Retina (tissue), 1 donor: ENCODE measurements around the gene CARMIL3.
"Not testable (repeated sequence)": the region's sequence is repeated elsewhere in the genome, so short reads cannot be mapped to it uniquely, and the experiment has no call there.

Source experiments
- DNase-seq: peaks from one replicate; pipeline ENCODE4 v3.0.0-alpha.2; 2016

Gene CARMIL3, protein sequence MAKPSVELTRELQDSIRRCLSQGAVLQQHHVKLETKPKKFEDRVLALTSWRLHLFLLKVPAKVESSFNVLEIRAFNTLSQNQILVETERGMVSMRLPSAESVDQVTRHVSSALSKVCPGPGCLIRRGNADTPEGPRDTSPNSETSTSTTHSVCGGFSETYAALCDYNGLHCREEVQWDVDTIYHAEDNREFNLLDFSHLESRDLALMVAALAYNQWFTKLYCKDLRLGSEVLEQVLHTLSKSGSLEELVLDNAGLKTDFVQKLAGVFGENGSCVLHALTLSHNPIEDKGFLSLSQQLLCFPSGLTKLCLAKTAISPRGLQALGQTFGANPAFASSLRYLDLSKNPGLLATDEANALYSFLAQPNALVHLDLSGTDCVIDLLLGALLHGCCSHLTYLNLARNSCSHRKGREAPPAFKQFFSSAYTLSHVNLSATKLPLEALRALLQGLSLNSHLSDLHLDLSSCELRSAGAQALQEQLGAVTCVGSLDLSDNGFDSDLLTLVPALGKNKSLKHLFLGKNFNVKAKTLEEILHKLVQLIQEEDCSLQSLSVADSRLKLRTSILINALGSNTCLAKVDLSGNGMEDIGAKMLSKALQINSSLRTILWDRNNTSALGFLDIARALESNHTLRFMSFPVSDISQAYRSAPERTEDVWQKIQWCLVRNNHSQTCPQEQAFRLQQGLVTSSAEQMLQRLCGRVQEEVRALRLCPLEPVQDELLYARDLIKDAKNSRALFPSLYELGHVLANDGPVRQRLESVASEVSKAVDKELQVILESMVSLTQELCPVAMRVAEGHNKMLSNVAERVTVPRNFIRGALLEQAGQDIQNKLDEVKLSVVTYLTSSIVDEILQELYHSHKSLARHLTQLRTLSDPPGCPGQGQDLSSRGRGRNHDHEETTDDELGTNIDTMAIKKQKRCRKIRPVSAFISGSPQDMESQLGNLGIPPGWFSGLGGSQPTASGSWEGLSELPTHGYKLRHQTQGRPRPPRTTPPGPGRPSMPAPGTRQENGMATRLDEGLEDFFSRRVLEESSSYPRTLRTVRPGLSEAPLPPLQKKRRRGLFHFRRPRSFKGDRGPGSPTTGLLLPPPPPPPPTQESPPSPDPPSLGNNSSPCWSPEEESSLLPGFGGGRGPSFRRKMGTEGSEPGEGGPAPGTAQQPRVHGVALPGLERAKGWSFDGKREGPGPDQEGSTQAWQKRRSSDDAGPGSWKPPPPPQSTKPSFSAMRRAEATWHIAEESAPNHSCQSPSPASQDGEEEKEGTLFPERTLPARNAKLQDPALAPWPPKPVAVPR (N-terminal part only)

DNA sequence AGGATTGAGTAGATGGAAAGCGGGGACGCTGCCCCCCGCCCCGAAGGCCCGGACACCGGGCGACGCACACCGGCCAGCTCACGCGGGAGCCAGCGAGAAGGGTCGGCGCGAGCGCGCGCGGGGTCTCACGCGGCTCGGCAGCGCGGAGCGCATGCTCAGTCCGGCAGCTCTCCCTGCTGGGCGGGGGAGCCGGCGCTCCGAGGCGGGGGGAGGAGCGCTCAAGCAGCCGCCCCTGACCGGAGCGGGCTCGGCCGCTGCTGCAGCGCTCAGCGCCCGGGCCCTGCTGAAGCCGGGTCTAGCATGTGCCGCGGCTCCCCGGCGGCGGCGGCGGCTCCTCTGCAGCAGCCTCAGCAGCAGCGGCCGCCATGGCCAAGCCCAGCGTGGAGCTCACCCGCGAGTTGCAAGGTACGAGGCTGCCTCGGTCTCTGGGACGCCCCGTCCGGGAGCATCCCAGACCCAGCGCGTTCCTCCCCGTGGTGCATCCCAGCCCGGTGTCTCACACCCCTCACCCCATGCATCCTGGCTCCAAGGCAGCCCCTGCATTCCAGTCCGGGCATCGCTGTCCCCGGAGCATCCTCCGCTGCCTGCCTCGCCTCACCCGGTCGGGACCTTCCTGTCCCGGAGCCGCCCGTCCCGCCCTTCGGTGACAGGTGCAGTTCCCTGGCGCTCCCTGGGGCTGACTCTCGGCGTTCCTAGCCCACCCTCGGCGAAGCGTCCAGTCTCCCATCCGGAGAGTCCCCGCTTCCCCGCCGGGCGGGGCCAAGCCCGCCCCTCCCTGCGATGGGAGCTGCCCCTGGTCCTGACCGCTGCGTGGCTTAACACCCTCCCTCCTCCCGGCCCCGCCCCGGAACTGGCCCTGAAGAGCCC, at the start of gene CARMIL3:
CARMIL3 (plus strand) TSS at position 221 of the 867 bp plus-strand sequence; CDS start at position 366, 145 bp downstream.
- DNase-seq = peak; percentile 93

DNA sequence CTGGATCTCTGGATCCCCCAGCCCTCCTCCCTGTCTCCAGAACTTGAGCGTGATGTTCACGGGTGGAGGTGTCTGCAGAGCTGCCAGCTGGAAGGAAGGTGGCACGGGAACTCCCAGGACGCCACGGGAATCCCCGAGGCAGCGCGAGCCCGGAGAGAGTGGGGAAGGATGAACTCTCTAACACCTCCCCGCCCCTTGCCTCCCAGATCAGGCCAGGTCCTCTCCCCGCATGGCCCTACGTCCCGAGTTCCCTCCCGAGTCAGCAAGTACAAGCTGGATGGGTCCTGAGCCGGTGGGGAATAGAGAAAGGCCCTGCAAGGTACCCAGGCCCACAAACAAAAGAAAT, 45.4 kb upstream of the CARMIL3 start:
- not testable (repeated sequence) for DNase-seq

DNA sequence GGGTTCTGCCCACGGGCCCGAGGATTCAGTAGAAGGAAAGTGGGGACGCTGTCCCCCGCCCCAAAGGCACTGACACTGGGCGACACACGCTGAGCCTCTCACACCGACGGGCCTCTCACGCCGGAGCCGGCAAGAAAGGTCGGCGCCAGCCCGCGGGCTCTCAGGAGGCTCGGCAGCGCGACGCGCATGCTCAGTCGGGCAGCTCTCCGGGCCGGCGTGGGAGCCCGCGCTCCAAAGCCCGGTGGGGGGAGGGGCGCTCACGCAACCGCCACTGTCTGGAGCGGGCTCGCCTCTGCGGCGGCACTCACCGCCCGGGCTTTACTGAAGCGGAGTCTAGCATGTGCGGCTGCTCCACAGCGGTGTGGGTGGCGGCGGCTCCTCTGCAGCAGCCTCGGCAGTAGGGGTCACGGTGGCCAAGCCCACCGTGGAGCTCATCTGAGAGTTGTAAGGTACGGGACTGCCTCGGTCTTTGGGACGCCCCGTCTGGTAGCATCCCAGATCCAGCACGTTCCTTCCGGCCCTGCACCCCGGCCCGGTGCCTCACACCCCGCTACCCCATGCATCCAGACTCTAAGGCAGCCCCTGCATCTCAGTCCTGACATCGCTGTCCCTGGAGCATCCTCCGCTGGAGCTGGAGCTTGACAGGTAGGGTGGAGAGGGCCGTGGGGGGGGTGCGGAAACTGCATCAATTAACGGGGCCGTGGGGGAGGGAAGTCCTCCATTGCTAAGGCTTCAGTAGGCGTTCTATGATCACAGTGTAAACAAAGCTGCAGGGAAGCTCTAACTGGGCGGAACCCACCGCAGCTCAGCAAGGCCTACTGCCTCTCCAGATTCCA, 44.8 kb upstream of the CARMIL3 start:
- DNase-seq = peak; percentile 87

DNA sequence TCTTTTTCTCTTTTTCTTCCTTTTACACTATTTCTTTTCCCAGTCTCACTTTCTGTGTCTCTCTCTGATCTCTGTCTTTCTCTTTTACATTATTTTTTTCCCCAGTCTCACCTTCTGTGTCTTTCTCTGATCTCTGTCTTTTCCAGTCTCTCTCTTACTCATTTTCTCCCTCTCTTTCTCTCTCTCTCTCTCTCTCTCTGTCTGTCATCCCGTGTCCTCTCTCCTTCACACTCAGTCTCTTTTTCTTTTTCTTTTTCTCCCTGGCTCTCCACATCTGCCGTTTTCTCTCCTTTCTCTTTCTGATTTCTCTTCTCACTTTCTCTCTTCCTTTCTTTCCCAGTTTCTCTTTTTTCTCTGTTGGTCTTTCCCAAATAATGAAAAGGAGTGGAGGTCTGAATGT, 40.8 kb upstream of the CARMIL3 start:
- no peak for DNase-seq

DNA sequence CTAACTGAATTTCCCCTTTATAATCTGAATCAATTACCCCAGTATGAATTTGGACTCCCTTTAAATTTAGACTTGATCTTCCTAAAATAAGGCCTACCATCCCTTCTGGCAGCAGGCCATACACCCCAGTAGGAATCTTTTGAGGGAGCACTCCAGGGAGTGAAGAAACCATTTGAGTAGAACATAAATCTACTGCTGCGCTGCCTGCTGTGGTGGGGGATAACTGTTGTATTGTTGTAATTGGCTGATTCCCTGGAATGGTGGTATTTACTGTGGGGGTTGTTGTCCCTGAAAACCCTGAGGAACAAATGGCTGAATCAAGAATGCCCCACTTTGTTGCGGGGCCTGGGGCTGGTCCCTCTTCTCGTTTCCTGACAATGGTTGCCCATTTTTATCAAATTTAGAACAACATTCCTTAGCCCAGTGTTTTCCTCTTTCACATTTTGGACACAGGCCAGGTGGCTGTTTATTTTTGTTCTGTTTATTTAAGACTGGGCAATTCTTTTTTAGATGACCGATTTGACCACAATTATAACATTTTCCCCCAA, 39.0 kb upstream of the CARMIL3 start:
- not testable (repeated sequence) for DNase-seq

DNA sequence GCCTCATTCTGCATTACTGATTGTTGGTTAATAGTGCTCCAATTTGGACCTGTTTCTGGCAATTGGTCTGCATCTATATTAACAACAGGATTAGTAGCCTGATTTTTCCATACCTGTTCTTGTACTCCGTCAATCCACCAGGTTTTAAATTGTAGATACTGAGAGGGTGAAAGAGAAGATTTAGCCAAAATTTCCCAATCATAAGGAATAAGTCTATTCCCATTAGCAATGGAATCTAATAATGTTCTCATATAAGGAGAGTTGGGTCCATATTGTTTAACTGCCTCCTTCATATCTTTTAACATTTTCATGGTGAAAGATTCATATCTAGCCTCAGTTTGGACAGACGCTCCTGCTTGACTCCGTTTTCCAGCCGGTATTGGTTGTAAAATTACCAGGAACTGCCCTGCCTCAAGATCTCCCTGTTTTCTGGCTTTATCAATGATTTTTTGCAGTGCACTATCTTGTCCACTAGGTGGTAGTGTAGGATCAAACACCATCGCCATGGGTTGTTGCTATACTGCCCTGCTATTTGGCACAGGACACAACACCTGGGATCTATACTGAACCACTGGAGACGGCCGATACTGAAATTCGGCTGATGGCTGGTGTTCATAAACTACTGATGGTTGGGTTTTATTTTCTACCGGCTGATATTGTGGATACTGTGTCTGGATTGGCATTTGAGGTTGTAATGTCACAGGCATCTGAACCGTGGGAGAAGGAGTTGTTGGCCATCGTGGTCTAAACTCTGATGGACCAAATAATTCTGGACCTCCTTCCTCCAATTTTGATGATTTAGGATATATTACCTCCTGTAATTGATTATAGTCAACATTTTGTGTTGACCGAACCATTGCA, 37.9 kb upstream of the CARMIL3 start:
- peak; percentile 77 for DNase-seq

DNA sequence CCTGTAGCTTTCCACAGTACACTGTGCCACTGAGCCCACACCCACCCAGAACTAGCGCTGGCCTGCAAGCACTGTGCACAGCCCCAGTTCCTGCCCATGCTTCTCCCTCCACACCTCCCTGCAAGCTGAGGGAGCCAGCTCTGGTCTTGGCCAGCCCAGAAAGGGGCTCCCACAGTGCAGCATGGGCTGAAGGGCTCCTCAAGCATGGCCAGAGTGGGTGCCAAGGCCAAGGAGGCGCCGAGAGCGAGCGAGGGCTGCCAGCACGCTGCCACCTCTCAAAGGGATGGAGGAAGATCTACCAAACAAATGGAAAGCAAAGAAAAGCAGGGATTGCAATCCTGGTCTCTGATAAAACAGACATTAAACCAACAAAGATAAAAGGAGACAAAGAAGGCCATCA, 36.1 kb upstream of the CARMIL3 start:
- DNase-seq = not testable (repeated sequence)

DNA sequence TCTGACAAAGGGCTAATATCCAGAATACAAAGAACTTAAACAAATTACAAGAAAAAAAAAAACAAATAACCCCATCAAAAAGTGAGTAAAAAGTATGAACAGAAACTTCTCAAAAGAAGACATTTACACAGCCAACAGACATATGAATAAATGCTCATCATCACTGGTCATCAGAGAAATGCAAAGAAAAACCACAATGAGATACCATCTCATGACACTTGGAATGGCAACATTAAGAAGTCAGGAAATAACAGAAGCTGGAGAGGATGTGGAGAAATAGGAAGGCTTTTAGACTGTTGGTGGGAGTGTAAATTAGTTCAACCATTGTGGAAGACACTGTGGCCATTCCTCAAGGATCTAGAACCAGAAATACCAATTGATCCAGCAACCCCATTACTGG, 32.8 kb upstream of the CARMIL3 start:
- DNase-seq = not testable (repeated sequence)

DNA sequence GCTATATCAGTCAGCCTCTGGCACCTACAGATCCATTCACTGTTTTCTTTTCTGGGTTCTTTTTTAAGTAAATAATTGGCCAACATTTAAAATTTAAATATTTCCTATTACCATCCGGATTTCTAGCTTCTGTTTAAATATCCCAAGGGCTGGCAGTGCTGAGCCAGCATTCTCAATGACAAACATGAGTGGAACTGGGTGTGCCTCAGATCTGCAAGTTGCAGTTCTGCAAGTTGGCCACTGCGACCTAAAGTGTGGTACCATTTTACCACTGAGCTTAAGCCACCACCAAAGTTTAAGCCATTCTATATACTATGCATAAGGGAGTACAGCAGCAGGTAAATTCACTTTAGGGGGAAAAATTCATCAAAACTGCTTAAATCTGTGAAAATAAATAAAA, 31.9 kb upstream of the CARMIL3 start:
- DNase-seq = not testable (repeated sequence)

DNA sequence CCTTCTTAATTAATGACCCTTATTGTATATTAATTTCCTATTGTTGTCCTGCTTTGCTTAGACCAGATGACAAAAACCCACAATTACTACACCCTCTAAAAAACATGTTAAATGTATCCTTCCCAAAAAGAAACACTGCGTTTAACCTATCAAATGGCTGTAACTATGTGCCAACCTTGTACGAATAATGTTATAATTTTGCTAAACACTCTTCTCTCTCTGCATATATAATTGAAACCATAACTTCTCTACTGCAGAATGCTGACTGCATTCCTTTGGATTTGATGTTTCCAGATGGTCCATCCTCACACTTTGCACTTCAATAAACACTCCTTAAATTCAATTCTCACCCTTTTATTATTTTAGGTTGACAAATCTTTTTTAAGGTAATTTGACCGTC, 31.3 kb upstream of the CARMIL3 start:
- DNase-seq = not testable (repeated sequence)

DNA sequence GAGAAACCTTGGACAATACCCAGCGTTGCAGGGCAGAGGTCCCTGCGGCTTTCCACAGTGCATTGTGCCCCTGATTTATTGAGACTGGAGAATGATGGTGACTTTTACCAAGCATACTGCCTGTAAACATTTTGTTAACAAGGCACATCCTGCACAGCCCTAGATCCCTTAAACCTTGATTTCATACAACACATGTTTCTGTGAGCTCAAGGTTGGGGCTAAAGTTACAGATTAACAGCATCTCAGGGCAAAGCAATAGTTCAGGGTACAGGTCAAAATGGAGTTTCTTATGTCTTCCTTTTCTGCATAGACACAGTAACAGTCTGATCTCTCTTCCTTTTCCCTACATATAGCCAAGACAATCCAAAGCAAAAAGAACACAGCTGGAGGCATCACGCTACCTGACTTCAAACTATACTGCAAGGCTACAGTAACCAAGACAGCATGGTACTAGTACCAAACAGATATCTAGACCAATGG, 26.8 kb upstream of the CARMIL3 start:
- not testable (repeated sequence) for DNase-seq

DNA sequence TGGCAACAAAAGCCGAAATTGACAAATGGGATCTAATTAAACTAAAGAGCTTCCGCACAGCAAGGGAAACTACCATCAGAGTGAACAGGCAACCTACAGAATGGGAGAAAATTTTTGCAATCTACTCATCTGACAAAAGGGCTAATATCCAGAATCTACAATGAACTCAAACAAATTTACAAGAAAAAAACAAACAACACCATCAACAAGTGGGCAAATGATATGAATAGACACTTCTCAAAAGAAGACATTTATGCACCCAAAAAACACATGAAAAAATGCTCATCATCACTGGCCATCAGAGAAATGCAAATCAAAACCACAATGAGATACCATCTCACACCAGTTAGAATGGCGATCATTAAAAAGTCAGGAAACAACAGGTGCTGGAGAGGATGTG, 22.1 kb upstream of the CARMIL3 start:
- not testable (repeated sequence) for DNase-seq

DNA sequence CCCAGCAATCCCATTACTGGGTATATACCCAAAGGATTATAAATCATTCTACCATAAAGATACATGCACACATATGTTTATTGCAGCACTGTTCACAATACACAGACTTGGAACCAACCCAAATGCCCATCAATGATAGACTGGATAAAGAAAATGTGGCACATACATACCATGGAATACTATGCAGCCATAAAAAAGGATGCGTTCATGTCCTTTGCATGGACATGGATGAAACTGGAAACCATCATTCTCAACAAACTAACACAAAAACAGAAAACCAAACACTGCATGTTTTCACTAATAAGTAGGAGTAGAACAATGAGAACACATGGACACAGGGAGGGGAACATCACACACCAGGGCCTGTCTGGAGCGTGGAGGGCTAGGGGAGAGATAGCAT, 20.5 kb upstream of the CARMIL3 start:
- DNase-seq = not testable (repeated sequence)

DNA sequence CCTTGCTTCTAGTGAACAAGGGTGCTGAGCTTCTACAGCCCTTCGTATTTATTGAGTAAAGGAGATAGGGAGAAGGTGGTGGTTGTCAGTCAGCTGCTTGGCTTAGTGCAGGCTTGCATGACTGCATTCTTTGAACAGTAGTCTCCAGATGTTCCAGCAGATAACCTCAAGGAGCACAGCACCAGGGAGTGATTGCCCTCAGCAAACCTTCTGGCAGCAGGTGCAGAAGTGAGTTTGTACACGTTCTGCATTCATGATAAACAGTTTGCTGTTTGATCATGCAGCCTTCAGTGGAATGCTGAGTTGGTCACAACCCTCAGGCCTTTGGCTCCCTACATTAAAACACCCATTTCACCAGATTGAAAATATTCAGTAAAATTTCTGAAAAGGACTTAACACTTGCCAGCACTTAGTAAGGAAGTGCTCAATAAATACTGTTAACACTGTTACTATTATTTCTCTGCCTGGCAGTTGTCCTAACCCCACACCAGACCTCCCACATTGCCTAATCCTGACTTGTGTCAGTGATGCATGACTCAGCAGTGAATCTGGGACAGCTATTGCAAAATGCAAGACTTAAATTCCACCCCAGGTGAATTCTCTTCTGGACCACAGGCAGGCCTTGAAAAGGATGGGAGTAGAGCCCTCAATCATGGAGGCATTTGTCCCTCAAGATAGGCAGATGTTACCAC, 18.9 kb upstream of the CARMIL3 start:
- DNase-seq = no peak

DNA sequence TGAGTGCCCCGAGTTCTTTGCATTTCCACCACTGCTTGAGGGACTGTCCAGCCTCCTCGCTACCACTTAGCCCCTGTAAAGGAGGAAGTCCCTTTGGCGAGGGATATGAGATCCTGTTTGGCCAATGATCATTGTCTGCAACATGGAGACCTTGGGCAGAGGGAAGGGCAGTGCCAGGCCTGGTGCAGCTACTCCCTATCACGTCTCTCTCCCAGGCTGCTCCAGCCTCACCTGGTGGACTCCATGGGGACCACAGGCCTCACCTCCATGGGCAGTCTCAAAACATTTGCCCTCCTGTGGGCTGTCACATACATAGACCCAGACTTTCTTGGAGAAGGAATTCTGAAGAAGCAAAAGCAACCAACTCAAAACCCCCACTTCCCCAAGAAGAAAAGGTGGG, 16.0 kb upstream of the CARMIL3 start:
- DNase-seq = peak; percentile 36

DNA sequence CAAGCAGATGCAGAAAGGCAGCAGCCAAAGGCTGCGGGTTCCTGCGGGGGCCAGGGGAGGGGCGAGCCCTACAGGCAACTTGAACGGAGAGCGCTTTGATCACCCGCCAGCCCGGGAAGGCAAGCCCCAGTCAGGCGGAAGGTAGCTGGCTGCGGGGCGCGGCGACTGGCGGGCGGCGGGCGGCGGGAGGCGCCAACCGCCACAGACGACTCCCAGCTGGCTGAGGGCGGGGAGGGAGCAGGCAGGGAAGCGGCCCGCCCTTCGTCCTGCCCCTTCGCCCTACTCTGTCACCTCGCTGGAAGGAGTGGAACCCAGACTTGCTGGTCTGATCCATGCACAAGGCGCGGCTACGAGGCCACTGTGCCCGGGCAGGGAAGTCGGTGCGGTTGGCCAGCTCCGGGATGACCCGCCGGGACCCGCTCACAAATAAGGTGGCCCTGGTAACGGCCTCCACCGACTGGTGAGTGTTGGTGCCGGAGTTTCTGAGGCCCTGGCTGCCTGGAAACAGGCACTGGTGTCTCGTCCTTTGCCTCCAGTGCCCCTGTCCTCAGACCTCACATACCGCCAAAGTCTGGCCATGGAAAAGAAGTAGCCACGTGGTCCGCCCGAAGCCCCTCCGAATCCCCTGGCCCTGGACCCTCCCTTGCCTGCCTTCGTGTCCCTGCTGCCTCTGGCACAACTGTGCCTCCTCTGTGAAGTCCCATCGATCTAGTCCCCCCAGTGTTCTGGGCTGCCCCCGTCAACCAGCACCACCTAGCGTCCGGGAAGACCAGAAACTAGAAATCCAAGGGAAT, 15.4 kb upstream of the CARMIL3 start:
- DNase-seq = peak; percentile 93

DNA sequence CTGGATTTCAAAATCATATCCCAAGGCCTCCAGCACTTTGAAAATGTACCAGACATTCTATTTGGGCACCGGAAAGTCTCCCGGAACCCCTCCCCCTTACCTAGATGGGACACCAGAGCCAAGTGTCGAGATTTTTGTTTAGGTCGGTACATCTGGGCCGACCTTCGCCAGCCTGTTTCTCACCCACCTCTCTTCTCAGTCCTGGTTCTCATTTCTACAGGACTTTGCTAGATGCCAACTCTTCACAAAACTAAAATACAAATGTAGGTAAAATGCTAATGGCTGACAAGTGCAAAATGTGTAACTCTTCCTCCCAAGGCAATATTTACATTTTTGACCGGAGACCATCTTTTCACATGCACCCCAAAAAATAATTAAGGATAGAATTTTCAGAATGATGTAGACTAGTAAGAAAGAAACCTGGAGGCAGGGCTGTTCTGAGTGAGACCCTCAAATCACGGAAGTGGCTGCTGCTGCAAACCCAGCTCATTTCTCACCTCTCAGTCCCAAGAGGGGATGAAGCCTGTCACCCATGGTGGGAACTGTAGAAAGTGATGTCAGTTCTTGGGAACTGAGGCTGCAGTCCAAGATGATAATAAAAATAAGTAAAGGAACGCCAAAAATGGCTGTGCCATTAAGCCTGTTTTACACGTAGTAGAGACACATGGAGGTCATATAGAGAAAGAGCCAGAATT, 14.7 kb upstream of the CARMIL3 start:
- DNase-seq = not testable (repeated sequence)
